NK-92 (cell line): Measurements from ENCODE around the gene BIK.
"Not testable (repeated sequence)": the region's sequence is repeated elsewhere in the genome, so short reads cannot be mapped to it uniquely, and the experiment has no call there.

Experiments used
- DNase-seq: peaks from one replicate; lab custom pipeline; 2025; ENCODE audit not compliant: unreplicated experiment; lab: John Stamatoyannopoulos, UW

The BIK gene

DNA sequence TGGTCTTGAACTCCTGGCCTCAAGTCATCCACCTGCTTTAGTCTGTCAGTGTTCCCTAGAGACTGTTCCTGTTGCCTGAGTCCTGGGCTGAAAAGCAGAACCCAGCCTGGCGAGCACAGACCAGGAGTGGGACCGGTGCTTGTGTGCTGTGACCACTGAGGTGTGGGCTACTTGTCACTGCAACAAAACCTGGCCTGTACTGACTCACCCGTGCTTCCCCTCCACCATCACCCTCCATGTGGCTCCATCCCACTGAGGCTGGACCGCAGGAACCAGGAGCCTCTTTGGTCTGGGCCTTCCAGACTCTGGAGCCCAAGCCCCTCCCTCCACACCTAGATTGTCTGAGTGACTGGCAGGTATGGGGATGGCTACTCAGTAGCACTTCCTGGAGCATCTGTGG is 24.0 kb downstream of the BIK start:
- DNase-seq: no peak

DNA sequence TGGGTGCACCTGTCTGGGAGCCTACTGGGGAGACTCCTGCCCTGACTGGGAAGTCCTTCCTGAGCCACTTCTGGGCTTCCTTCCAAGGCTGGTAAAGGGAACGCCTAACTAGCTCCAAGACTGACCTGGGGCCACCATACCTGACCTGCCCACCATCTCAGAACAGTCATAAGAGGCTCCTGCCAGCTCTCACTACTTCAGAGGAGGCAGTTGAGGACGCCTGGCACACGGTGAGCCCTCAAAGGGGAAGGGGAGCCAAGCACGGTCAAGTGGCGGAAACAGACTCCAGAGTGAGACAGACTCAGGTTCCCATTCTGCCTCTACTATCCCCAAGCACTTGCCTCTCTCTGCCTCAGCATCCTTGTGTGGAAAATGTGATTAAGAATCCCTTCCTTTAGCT is 25.0 kb downstream of the BIK start:
- no peak for DNase-seq

DNA sequence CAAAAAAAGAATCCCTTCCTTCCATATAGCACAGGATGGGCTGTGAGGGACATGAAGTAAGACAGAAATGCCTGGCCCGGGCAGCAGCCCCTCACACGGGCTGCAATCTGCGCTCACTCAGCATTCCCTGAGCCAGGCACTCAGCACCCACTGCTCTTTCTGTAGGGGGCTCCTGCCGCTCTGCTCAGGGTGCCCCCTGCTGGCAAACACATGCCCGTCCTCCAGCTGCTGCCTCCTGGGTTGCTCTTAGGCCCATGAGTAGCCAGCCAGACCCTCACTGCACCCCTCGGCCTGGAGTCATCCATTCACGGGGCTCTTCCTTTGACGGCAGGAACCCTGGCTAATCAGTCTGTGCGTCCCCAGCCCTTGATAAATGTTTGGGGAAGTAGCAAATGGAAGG is 25.7 kb downstream of the BIK start:
- DNase-seq: no peak

DNA sequence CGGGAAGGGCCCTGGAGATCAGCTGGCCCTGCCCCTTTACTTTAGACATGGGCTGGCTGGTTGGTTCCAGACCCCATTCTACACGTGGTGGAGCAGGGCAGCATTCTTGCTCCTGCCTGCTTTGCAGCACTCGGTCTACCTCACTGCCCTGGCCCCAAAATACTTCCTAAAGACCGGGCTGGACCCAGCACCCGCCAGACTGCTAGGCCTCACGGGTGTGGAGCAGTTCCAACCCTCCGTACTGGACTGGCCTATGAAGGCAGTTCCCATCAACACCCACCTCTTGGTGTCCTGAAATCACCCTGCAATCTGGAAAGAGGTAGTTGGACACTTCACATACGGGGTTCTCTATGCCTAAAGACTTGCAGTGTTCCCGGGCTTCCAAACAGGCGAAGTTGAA is 26.3 kb downstream of the BIK start:
- no peak for DNase-seq

DNA sequence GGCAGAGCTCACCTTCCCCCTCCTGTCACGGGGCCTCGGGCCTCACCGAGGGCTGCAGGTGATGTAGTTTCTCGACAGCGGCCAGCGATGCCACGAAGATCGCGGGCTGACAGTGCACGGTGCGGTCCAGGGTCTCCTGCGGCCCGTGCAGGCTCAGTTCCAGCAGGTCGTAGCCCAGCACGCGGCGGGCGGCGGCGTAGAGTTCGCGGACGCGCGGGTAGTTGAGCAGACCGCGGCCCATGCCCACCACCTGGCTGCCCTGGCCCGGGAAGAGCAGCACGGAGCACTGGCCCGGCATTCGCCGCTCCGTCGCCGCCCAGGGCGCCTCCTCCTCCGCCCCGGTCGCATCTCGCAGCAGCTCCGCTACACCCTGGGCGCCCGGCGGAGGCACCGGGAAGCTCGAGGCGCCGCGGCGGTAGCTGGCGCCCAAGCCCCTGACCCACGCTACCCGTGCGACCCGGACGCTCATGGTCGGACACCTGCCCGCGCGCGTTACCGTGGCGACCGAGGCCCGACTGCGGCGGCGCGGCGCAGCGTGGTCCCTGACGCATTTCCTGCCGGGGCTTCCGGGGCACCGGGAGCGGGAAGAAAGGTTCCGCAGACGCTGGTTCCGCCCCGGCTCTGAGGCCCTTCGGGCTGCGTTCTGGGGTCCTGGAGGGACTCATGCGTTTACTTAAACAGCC is 32.5 kb downstream of the BIK start, which contains the start of gene MCAT:
TSS of gene MCAT (minus strand) at position 519 of the 683 bp plus-strand sequence. CDS start at position 469, 50 bp downstream.
- DNase-seq: no peak

DNA sequence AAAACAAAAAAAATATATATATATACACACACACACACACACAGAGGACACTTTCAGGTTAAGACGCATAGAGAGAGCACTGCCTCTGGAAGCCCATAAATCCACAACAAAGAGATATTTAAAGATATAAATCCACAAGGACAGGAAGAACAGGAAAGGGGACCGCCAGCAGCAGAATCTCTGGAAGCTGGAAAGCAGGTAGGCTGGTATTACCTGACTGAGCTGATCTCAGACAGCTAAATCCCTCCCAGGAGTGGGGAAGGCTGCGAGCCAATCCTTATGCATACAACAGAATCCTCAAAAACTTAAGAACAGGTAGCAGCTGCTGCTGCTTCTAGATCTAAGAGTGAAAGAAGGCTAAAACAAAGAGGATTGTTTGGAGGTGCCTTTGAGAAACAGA is 34.4 kb downstream of the BIK start:
- DNase-seq: no peak

DNA sequence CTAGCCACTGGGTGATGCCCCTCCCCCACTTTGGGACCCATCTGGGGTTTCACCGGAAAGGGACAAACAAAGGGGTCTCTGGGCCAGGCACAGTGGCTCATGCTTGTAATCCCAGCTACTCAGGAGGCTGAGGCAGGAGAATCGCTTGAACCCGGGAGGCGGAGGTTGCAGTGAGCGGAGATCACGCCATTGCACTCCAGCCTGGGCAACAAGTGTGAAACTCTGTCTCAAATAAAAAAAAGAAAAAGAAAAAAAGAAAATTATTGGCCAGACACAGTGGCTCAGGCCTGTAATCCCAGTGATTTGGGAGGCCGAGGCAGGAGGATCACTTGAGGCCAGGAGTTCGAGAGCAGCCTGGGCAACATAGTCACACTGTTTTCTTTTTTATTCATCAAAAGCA is 34.8 kb downstream of the BIK start:
- DNase-seq: not testable (repeated sequence)

DNA sequence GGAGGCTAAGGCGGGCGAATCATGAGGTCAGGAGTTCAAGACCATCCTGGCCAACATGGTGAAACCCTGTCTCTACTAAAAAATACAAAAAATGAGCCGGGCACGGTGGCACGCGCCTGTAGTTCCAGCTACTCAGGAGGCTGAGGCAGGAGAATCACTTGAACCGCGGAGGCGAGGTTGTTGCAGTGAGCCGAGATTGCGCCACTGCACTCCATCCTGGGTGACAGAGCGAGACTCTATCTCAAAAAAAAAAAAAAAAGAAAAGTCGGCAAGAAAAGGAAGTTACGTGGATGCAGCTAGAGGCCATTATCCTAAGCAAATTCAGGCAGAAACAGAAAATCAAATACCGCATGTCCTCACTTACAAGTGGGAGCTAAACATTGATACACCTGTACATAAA is 35.8 kb downstream of the BIK start:
- not testable (repeated sequence) for DNase-seq

DNA sequence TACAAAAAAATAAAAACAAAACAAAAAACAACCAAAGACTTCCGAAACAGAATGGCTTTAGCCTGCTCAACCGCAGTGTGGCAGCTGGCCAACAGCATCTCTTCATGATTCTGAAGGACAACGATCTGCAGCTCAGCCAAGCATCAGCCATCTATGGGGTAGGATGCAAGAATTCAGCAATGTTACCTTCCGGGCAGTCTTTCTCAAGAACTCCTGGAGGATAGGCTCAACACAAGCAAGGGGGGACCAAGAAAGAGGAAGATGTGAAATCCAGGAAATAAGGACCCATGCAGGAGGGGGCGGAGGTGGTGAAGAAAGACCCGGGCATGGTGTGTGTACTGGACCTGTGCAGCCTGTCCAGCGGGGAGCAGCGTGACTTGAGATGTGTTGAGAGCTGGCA is 37.3 kb downstream of the BIK start:
- no peak for DNase-seq

DNA sequence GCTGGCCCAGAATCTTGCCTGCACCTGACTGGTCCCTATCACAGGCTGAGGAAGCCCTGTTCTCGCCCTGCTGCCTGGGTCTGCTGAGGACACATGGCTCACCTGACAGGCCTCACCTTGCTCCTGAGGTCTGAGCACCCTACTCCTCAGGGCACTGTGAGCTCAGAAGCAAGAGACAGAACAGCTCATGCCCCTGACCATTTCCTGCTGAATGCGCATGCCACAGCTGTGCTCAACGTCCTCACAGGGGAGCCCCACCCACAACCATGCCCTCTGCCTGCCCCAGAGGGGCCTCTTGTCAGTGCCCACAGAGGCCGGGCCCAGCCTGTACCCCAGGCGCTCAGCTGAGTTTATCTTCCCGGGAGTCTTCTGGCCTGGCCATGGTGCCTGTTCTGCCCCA is 38.0 kb downstream of the BIK start:
- DNase-seq: no peak

DNA sequence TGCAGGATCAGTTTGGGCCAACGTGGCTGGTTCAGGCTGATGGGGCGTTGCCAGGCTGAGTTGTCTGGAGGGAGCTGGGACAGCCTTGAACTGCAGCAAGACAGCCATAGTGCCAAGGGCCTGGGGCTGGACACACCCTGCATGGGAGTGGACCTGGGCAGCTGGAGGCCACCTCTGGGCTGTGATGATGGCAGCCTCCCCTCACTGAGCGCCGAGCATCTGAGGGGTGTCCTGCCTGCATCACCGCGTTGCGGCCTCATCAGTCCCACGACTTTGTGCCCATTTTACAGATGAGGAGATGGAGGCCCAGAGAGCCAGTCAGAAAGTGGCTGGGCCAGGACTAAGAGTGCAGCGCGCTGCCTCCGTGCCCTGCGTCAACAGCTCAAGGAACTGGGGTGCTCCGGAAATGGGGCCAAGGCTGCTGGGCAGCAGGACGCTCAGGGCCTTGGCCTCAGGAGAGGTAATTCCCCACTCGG is 40.2 kb downstream of the BIK start:
- DNase-seq: no peak

DNA sequence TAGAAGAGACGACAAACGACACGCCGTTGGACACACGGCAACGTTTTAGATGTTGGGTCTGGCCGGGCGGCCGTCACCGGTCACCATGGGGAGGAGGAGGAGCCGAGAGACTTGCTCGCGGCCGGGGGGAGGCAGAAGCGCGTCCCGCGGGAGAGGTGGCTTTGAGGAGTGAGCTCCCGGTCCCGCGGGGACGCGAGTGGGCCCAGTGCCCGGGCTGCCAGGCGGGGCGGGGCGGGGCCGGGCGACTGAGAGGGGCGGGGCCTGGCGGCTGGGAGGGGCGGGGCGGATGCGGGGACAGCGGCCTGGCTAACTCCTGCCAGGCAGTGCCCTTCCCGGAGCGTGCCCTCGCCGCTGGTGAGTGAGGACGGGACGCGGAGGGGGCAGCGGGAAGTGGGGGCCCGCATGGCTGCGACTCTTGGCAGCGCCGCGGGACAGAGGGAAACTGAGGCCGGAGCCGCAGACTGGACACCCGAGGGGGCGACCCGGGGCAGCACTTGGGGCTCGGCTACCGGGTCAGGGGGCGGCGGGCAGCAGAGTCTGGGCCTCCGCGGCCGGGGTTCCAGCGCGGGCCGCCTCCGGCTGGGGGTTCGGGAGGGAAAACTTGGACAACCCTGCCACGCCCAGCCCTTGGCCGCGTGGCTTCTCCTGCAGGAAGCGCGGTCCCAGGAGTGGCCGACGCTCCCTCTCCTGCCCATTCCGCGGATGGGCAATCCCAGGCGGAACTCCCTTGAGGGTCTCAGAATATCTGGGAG is 40.9 kb downstream of the BIK start, which contains the start of gene TSPO:
TSS of gene TSPO (plus strand) at position 309 of the 752 bp plus-strand sequence. CDS start 7,680 bp downstream, outside the sequence.
- no peak for DNase-seq

DNA sequence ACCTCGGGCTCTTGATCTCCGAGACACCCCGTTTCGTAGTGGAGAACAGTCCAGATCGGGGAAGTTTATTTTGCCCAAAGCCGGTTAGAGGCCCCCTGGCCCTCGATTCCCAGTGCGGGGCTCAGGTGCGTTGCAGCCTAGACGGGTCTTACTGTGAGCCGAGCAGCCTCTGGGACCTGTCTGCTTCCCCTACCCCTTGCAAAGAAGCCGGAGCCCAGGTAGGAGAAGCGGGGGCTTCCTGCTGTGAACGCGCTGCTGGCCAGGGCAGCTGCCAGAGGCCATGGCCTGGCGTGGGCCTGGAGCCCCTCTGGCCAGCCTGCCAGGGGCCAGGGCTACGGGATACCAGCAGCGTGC is 41.4 kb downstream of the BIK start:
- no peak for DNase-seq

DNA sequence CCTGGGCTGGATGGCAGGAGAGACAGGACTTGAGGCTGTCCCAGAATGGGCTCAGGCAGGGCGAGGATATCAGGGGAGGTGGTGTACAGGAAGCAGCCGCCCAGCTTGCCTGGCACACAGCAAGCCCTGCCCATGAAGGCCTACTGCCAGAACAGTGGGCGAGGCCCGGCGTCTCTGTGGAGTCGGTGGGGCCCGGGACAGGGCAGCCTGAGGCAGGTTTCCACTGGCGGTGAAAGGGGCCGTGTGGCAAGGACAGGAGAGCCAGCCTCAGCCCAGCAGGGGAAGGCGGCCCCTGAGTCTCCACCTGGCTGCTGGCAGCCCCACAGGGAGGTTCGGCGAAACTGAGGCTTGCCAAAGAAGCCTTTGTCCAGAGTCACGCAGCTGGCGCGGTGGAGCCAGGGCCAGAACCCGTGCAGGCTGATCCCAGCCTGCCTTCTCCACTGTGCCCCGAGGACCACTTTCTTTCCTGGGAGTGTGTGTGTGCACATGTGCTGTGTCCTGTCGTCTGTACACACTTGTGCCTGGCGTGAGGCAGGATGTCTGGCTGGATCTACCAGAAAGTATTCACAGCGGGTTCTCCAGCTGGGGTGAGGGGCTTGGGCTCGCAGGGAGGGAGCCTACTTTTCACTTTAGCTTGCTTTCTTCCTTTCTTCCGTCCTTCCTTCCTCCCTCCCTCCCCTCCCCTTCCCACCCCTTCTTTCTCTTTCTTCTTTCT is 42.0 kb downstream of the BIK start:
- DNase-seq: no peak

DNA sequence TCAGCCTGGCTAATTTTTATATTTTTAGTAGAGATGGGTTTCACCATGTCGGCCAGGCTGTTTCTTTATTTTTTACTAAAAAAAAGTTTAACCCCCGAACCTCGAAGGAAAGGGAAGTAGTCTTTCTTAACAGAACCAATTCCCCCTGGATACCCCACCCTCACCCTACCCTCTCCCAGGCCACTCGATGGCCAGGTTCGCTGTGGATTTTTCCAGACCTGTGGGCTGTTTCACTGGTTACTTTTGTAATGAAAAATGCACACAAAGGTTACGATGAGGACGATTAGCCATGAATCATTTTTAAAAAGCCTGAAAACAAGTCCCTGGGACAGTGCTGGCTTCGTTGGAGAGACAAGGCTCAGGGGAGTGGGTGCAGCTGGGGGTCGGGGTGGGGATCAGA is 43.3 kb downstream of the BIK start:
- DNase-seq: no peak

DNA sequence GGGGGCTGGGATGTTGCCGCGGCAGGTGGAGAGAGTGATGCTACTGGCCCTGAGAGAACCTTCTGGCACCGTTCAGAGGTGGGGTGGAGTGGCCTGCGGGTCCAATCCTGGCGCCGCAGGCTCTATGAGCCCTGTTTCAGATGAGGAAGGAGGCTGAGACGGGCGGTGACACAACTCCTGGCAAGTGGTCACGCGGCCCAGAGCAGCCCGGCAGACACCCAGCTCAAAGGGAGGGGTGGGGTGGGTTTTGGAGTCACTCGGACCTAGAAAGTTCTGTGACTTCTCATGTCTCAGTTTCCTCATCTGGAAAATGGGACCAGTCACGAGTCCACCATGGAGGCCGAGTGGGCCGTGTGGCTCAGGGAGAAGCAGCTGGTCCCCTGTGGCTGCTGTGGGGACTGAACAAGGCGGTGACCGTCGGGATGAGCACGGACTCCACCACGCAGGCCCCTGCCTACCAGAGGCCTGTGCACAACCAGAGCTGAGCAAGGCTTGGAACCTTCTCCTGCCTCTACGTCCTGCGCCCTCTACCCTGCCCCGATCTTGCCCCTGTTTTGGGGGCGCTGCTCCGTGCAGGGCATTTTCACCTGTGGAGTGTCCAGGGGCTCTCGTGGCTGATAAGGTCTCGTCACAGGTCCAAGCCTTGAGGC is 44.5 kb downstream of the BIK start:
- no peak for DNase-seq

DNA sequence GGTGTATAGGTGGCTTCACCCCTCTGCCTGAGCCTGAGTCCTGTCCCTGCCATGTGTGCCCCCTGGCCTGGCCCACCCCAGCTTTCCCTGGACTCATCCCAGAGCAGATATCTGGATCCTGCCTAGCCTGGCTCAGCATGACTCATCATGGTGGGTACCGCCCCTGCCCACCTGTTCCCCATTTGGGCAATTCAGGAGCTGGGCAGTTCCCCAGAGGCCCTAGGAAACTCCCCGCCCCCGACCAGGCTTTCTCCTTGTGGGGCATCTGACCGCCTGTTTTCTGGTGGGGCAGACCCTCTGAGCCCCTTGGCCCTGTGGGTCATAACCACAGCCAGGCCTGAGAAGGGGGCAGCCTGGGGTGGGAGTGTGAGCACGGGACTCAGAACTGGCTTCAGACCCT is 45.2 kb downstream of the BIK start:
- no peak for DNase-seq

DNA sequence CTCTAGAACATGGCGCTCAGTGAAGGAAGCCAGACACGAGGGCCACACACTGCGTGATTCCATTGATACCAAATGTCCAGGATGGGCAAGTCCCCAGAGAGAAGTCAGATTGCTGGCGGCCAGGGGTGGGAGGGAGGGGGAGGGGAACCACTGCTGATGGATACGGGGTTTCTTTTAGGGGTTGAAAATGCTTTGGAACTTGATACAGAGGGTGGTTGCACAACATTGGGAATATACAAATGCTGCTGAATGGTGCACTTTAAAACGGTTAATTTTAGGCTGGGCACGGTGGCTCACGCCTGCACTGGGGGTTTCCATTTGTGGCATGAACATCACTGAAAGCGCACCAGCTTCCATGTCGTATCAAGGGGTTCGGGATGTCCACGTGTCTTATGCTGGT is 45.9 kb downstream of the BIK start:
- DNase-seq: no peak

DNA sequence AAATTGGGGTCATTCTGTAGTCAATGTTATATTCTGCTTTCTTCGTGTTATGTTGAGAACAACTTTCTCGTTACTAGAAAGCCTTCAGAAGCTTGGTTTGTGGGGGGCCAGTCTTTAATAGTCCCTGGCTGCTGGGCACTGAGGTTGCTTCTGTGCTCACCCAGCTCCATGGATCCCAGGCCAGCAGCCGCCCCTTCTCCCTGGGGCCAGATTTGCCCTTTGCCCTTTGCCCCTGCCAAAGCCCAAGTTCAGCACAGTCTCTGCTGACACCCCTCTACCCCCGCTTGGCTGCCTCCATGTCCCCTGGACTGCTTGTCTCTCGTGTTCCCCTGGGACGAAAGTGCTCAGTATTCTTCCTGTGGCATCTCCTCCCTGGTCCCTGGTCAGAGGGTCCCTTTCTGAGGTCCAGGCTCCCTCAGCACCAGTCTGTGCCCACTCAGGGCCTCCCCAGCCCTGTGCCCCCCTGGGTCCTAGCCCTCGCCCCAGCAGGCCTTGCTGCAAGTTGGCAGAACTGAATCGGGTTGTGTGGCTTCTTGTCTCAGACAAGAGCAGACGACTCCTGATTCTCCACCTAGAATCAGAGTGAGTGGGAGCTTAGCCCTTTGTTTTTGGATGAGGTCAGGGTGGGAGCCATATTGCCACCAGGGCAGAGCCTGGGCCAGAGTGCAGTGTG is 47.5 kb downstream of the BIK start:
- no peak for DNase-seq

DNA sequence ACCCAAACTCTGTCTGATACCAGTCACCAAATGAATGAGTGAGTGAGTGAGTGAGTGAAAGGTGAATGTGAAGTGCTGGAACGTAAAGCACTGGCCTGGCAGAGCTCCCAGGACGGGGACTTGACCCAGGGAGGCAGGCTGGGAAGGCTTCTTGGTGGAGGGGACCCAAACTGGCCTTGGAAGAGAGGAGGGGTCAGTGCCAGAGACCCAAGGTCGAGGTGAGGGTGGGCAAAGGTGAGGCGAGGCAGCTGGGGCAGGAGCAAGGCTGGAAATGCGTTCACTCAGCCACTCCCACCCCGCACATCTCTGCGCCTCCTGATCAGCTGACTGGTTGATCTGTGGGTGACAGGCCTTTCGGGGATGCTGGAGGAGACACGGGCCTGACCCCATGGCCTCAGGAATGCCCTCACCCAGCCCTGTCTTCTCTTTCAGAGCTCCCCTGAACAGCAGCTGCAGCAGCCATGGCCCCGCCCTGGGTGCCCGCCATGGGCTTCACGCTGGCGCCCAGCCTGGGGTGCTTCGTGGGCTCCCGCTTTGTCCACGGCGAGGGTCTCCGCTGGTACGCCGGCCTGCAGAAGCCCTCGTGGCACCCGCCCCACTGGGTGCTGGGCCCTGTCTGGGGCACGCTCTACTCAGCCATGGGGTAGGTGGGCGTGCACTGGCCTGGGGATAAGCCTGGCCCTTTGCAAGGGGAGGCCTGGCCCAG is 48.4 kb downstream of the BIK start:
- DNase-seq: no peak
